GM19468 (cell line): ENCODE measurements around the gene SMIM5.

ENCODE experiments used
- ATAC-seq: cut with Tn5 transposase; IDR thresholded peaks from one replicate; pipeline ENCODE4 v1.9.1; 2021; ENCODE audit warnings: mild to moderate bottlenecking, moderate library complexity, moderate number of reproducible peaks; ENCODE audit not compliant: unreplicated experiment; ENCODE audit errors: extremely low read depth

Gene SMIM5

GRCh38 chr17:75622771-75623273, 10.4 kb upstream of the SMIM5 start:
- ATAC-seq: no peak

- no peak for ATAC-seq
Measured at GRCh38 chr17:75623386-75623785, 9.8 kb upstream of the SMIM5 start.

GRCh38 chr17:75624021-75624420, 9.2 kb upstream of the SMIM5 start:
- no peak for ATAC-seq

- ATAC-seq: no peak
Measured at GRCh38 chr17:75624714-75625345, 8.4 kb upstream of the SMIM5 start.

- ATAC-seq: no peak
Measured at GRCh38 chr17:75625813-75626486, 7.3 kb upstream of the SMIM5 start.

GRCh38 chr17:75626496-75627038, 6.7 kb upstream of the SMIM5 start:
- no peak for ATAC-seq

GRCh38 chr17:75627094-75627493, 6.1 kb upstream of the SMIM5 start:
- ATAC-seq: no peak

GRCh38 chr17:75628425-75628824, 4.8 kb upstream of the SMIM5 start:
- ATAC-seq: no peak

GRCh38 chr17:75629157-75629556, 4.1 kb upstream of the SMIM5 start:
- ATAC-seq: no peak

- ATAC-seq: no peak
Measured at GRCh38 chr17:75630071-75630917, 2.9 kb upstream of the SMIM5 start.

GRCh38 chr17:75631353-75631752, 1.9 kb upstream of the SMIM5 start:
- no peak for ATAC-seq

- ATAC-seq: no peak
Measured at GRCh38 chr17:75632428-75632827, 806 bp upstream of the SMIM5 start.

GRCh38 chr17:75633486-75634375, 497 bp downstream of the SMIM5 start:
- ATAC-seq: no peak

- no peak for ATAC-seq
Measured at GRCh38 chr17:75634376-75634740, 1.1 kb downstream of the SMIM5 start.

GRCh38 chr17:75634754-75635609, 1.7 kb downstream of the SMIM5 start:
- no peak for ATAC-seq

- ATAC-seq: no peak
Measured at GRCh38 chr17:75635610-75636202, 2.5 kb downstream of the SMIM5 start.

GRCh38 chr17:75636381-75637142, 3.3 kb downstream of the SMIM5 start:
- ATAC-seq: no peak

GRCh38 chr17:75637143-75637538, 3.9 kb downstream of the SMIM5 start:
- ATAC-seq: no peak
